Measurements from ENCODE around the gene SLC25A12.
"Not testable (repeated sequence)": the region's sequence is repeated elsewhere in the genome, so short reads cannot be mapped to it uniquely, and the experiment has no call there.

SLC25A12 gene

GRCh38 chr2:171788316-171788993 lies 105.6 kb downstream of the SLC25A12 start:
- DNase-seq: no peak

- DNase-seq: no peak
Measured at GRCh38 chr2:171787333-171788072, 106.5 kb downstream of the SLC25A12 start.

- DNase-seq: no peak
Measured at GRCh38 chr2:171785450-171785849, 108.6 kb downstream of the SLC25A12 start.

- no peak for DNase-seq
Measured at GRCh38 chr2:171778515-171778914, 115.5 kb downstream of the SLC25A12 start.

GRCh38 chr2:171774581-171774980 lies 119.5 kb downstream of the SLC25A12 start:
- DNase-seq: not testable (repeated sequence)

- DNase-seq: no peak
Measured at GRCh38 chr2:171772373-171772772, 121.7 kb downstream of the SLC25A12 start.

- DNase-seq: no peak
Measured at GRCh38 chr2:171771463-171771862, 122.6 kb downstream of the SLC25A12 start.

- no peak for DNase-seq
Measured at GRCh38 chr2:171763602-171764001, 130.4 kb downstream of the SLC25A12 start.

- DNase-seq: no peak
Measured at GRCh38 chr2:171762879-171763573, 131.0 kb downstream of the SLC25A12 start.

- DNase-seq: not testable (repeated sequence)
Measured at GRCh38 chr2:171761176-171761575, 132.9 kb downstream of the SLC25A12 start.

- DNase-seq: not testable (repeated sequence)
Measured at GRCh38 chr2:171758762-171759161, 135.3 kb downstream of the SLC25A12 start.

- DNase-seq: no peak
Measured at GRCh38 chr2:171754254-171754939, 139.6 kb downstream of the SLC25A12 start.

- DNase-seq: no peak
Measured at GRCh38 chr2:171747371-171747770, 146.7 kb downstream of the SLC25A12 start.

- no peak for DNase-seq
Measured at GRCh38 chr2:171745806-171746205, 148.2 kb downstream of the SLC25A12 start.

- DNase-seq: no peak
Measured at GRCh38 chr2:171745141-171745540, 148.9 kb downstream of the SLC25A12 start.

GRCh38 chr2:171742760-171743159 lies 151.3 kb downstream of the SLC25A12 start:
- DNase-seq: no peak

- DNase-seq: no peak
Measured at GRCh38 chr2:171741189-171741588, 152.9 kb downstream of the SLC25A12 start.

GRCh38 chr2:171735991-171736710 lies 157.9 kb downstream of the SLC25A12 start:
- no peak for DNase-seq

Measured in activated CD8-positive, alpha-beta memory T cell treated with anti-CD3 and anti-CD28 coated beads, Interleukin-2, amount 50 U/mL, for 48 hours (primary cell).